Esophagus squamous epithelium (tissue), 4 donors: Measurements from ENCODE around the gene SYT13.

ENCODE experiments used
- CTCF ChIP-seq, 6 experiments: fragments of 450-650 bp in 4 of 6; fragments of 200-600 bp in 2 of 6; sonication (generic) in 2 of 6; IDR thresholded peaks; one replicate each; pipeline ENCODE4 v1.5.1; 2016 to 2019; ENCODE audit warnings: antibody characterized with exemption in 6 of 6, mild to moderate bottlenecking in 4 of 6, moderate library complexity in 4 of 6
- POLR2A ChIP-seq, 4 donors: fragments of 450-650 bp; IDR thresholded peaks; one replicate each; pipeline ENCODE4 v1.6.1; 2017; ENCODE audit warnings: antibody characterized with exemption in 4 of 4, mild to moderate bottlenecking in 4 of 4, moderate library complexity in 3 of 4

GRCh38 chr11:45322891-45323600, 36.9 kb upstream of the SYT13 start:
- TF ChIP-seq CTCF (IDR thresholded peaks at IDR 0.05) (no peak), POLR2A (IDR thresholded peaks at IDR 0.05) (no peak)
